SK-N-SH (cell line): Measurements from ENCODE around the gene SCAMP2.

ENCODE experiments used
- EP300 ChIP-seq, 2 experiments: IDR thresholded peaks; 2 replicates each; pipeline versions ENCODE4 v1.4.0 to v1.6.1; 2012; ENCODE audit warnings: borderline replicate concordance in 1 of 2, low read depth in 1 of 2, low read length in 1 of 2
- FOSL2 ChIP-seq: IDR thresholded peaks from 2 replicates; pipeline ENCODE4 v1.4.0; 2012; ENCODE audit warnings: low read depth, mild to moderate bottlenecking, moderate library complexity, borderline replicate concordance
- POLR2AphosphoS5 ChIP-seq: IDR thresholded peaks from 2 replicates; pipeline ENCODE4 v1.6.1; 2012; ENCODE audit warnings: low read depth, low read length
- YY1 ChIP-seq: IDR thresholded peaks from 2 replicates; pipeline ENCODE4 v1.4.0; 2012; ENCODE audit warnings: low read depth, mild to moderate bottlenecking
- TF ChIP-seq, protein P1 (sequence below): fragments of 200-600 bp; sonication (generic); IDR thresholded peaks from 2 replicates; pipeline ENCODE4 v1.6.1; 2017; ENCODE audit warnings: antibody characterized with exemption, mild to moderate bottlenecking, moderate library complexity
- TF ChIP-seq, protein P2 (sequence below): IDR thresholded peaks from 2 replicates; pipeline ENCODE4 v1.6.1; 2012; ENCODE audit warnings: mild to moderate bottlenecking, low read depth, low read length, moderate library complexity

DNA sequence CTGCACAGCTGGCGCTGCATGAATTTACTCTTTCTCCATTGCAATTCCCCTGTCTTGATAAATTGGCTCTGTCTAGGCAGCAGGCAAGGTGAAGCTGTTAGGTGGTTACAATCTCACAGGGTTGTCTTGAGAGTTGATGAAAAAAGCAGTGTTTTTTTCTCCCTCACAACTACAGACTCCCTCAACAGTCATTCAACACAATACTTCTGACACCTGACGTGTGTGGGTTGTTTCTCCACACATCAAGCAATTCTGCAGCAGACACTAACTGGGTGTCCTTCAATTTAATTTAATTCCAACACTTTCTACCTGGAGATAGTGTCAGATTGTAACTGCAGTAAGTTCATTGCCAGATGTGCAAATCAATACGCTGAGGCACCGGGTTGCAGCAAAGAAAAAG, 5.1 kb upstream of the SCAMP2 start:
- TF ChIP-seq, protein P1, sequence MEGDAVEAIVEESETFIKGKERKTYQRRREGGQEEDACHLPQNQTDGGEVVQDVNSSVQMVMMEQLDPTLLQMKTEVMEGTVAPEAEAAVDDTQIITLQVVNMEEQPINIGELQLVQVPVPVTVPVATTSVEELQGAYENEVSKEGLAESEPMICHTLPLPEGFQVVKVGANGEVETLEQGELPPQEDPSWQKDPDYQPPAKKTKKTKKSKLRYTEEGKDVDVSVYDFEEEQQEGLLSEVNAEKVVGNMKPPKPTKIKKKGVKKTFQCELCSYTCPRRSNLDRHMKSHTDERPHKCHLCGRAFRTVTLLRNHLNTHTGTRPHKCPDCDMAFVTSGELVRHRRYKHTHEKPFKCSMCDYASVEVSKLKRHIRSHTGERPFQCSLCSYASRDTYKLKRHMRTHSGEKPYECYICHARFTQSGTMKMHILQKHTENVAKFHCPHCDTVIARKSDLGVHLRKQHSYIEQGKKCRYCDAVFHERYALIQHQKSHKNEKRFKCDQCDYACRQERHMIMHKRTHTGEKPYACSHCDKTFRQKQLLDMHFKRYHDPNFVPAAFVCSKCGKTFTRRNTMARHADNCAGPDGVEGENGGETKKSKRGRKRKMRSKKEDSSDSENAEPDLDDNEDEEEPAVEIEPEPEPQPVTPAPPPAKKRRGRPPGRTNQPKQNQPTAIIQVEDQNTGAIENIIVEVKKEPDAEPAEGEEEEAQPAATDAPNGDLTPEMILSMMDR, result no peak
- TF ChIP-seq POLR2AphosphoS5 (no peak), YY1 (no peak), FOSL2 (no peak), EP300 (IDR thresholded peaks at IDR 0.05; ENCODE audit: borderline replicate concordance in 1 of 2, low read depth in 1 of 2, low read length in 1 of 2) (no peak)
- TF ChIP-seq, protein P2, sequence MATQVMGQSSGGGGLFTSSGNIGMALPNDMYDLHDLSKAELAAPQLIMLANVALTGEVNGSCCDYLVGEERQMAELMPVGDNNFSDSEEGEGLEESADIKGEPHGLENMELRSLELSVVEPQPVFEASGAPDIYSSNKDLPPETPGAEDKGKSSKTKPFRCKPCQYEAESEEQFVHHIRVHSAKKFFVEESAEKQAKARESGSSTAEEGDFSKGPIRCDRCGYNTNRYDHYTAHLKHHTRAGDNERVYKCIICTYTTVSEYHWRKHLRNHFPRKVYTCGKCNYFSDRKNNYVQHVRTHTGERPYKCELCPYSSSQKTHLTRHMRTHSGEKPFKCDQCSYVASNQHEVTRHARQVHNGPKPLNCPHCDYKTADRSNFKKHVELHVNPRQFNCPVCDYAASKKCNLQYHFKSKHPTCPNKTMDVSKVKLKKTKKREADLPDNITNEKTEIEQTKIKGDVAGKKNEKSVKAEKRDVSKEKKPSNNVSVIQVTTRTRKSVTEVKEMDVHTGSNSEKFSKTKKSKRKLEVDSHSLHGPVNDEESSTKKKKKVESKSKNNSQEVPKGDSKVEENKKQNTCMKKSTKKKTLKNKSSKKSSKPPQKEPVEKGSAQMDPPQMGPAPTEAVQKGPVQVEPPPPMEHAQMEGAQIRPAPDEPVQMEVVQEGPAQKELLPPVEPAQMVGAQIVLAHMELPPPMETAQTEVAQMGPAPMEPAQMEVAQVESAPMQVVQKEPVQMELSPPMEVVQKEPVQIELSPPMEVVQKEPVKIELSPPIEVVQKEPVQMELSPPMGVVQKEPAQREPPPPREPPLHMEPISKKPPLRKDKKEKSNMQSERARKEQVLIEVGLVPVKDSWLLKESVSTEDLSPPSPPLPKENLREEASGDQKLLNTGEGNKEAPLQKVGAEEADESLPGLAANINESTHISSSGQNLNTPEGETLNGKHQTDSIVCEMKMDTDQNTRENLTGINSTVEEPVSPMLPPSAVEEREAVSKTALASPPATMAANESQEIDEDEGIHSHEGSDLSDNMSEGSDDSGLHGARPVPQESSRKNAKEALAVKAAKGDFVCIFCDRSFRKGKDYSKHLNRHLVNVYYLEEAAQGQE, result no peak
